ENCODE results near the gene OLIG3.

OLIG3 gene

DNA sequence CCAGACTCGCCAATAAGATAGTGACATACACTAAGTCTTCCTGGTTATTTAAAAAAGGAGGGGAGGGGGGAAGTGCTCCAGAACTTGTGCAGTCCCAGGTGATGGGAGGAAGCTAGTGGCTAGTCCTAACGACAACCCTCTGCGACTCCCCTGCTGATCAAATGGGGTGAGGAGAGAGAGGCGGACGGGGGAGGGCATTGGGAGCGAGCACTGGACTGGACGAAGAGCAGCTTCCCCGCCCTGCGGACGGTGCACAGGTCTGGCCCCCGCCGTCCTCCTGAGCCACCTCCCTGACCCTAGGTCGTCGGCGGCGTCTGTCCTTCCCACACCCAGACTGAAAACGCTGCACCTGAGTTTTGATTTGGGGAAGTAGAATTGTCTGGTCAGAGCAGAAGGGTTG, 2.2 kb upstream of the OLIG3 start:
- DNase-seq (ENCODE audit: low read depth, low spot score) = no peak

DNA sequence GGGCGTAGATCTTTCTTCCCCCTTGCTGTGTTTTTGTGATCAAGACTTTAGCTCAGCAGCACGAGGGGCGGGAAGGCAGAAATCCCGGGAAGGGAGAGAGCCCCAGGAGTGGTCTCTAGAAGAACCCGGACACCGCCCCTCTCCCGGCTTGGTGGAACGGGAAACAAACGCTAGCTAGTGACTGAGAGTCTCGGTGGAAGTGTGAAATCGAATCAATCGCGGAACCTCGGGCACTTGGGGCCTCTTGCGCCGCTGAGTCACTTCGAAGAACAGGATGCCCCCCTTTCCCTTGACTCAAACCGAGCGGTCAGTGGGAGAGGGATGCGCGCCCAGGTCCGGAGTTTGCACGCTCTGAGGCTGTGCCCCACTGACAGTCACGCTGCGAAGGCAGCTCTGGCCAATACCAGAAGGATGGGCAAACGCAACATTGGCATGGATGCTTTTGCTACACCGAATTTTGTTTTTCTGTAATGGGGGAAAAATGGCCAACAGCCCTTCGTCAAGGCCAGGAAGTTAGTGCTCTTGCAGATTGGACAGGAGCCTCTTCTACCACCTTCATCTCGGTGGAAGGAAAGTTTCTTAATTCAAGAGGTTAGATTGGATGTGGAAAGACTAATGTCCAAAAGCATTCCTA, 1.6 kb upstream of the OLIG3 start:
- no peak for DNase-seq (ENCODE audit: low read depth, low spot score)

DNA sequence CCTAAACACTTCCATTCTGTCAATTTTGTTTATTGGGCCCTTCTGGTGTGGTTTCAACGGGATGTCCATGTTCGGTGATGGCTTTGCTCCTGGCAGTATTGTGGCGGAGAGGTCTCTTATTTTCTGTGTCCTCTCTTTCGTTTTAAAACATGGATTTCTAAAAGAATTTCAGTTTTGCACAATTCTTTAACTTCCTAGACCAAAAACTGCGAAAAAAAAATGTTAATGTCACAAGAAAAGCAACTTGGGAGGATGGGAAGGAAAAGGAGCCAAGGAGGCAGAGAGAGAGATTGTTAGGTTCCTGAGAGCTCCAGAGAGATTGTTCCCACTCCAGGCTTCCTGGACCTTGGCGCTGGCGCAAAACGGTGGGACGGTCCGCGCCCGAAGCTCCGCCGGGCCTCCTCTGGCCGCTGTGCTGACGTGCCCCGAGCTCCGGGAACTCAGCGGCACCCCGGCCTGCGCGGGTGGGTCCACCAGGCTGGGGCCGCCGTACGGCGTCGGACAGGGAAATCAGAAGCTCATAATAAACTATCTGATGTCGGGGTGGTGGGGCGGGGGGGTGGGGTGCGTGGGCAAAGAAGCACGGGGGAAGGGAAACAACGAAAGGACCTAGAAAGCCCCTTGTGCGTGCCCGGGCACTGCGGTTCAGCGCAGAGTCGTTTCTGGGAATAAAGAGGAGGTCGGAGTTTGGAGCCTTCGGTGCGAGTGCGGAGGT, 951 bp upstream of the OLIG3 start:
- DNase-seq (ENCODE audit: low read depth, low spot score) = no peak

DNA sequence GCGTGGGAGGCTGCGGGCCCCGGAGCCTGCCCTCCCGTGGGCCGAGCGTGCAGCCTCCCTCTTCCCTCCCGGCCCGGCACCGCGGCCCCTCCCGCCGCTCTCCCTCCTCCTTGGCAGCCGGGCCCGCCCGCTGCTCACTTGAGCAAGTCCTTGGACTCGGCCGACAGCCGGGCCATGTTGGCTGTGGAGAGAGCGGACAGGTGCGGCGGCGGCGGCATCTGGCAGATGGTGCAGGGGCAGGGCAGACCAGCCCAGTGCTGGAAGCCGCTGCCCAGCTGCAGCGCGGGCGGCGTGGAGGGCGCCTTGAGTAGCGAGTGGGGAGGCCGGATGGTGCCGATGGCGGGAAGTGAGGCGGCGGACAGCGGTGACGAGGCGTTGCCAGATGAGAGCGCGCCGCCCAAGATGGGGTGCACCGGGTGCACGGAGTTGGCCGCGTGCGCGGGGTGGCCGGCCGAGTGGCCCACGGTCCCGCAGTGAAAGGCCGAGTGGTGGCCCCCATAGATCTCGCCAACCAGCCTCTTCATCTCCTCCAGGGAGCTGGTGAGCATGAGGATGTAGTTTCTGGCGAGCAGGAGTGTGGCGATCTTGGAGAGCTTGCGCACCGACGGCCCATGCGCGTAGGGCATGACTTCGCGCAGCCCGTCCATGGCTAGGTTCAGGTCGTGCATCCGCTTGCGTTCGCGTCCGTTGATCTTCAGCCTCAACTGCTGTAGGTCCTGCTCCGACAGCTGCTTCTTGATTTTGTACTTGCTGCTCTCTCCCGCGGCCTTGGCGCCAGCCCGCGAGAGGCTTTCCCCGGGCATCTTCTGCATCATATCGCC, 766 bp downstream of the OLIG3 start:
- DNase-seq (ENCODE audit: low read depth, low spot score) = no peak

DNA sequence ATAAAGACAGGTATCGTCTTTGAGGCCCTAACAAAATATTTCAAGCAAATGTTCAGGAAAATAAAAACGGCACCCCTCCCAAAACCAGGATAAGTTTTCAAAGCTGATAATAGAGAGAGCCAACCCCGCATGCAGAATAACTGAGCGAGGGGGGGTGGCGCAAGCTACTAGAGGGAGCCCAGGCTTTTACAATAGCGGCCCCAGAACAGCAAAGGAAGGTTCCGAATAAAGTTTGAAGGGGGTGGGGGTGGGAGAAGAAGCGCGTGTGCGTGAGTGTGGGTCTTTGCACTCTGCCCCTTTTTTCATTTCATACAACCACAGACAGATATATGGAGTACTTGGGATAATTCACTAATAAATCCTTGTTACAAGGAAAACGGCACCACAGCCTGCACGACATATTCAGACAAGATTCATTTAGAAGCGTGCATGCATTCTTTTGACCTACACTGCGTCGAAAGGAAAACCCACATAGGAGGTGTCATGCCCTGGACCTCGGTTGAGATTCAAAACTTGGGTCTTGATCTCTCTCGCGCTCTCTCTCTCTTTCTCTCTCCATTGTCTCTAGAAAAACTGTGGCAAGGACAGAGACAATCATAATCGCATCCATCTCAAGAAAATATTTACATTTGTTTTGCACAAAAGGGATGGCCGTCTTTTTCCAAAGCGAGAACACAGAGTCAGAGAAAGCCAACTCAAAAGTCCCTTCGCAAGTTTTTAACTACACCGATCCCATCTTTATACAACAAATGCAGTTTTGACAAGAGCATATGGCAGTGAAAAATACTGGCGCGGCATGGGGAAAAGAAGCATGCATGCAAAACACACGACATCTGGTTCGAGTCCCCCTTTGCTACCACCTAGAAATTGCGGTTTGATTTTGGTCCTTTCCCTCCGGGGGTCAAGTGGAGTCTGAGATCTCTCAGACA, 1.6 kb downstream of the OLIG3 start:
- no peak for DNase-seq (ENCODE audit: low read depth, low spot score)

DNA sequence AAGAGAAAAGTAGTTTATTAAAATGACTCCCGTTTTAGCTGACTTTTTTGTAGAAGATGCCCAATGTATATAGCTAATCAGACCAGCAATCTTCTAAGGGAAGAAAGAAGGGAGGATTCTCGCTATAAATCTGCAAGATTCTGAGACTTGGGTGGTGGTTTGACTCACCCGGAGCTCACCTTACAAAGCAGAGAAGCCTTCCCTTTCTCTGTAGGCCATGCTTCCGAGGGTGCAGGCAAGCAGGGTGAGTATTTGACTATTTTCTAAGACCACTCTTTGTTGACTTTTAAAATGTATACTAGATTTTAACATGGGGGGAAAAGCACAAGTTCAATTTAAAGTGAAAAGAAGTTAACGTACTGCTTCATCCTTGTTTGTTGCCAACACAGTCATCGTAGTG, 2.7 kb downstream of the OLIG3 start:
- DNase-seq (ENCODE audit: low read depth, low spot score) = no peak

DNA sequence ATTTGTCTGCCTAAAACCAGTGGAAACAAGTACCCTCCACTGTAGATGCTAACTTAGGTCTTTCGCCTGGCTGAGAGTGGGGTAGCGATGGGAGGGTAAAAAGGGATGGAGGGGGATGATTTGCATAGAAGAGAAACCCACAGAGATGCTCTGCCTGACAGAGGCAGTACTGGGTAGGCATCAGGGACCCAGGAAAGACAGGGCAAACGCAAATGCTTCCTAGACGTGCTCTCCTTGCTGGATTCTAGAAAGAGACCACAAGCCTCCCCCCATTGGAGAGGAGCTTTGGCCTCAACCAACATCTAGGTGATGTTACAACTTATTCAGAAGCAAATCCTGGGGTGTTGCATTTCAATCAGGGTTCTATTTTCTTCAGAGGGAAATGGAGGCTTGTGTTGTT, 3.2 kb downstream of the OLIG3 start:
- no peak for DNase-seq (ENCODE audit: low read depth, low spot score)

DNA sequence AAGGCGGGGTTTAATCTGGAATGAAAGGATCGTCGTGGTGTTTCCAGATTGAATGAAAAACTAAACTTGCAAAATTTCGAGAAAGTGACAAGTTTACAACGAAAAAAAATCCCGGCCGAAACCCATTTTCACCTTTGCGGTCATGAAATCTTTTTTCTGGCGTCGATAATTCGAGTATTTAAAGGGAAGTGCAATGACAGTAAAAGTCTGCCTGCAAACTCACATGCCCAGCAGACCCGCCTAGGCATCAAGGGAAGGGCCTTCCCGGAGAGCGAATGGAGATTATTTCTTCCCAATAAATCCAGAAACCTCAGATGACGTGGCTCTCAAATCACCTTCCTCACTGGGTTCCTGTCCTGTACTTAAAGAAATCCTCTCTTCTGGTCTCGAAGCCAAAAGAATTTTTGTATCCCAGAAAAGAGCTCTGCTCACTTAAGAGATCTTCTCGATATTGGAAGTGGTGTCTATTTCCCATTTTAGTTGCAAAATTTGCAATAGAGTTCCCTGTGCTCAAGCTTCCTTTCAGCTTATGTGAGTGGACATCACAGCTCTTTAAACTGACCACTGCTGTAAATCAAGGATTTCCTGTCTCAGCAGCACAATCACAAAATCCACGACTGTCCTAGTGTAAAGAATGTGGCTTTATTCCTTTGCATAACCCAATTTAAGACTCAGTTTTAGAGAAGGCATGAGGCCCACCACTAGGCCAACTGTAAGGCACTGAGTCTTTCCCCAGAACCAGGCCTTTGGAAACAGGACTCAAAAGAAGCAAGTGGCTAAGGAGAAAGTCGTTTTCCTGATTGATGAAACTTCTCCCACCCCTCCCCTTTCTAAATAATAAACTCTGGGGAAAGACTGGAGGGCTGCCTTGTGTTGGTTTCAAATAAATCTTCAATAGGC, 3.9 kb downstream of the OLIG3 start:
- no peak for DNase-seq (ENCODE audit: low read depth, low spot score)

DNA sequence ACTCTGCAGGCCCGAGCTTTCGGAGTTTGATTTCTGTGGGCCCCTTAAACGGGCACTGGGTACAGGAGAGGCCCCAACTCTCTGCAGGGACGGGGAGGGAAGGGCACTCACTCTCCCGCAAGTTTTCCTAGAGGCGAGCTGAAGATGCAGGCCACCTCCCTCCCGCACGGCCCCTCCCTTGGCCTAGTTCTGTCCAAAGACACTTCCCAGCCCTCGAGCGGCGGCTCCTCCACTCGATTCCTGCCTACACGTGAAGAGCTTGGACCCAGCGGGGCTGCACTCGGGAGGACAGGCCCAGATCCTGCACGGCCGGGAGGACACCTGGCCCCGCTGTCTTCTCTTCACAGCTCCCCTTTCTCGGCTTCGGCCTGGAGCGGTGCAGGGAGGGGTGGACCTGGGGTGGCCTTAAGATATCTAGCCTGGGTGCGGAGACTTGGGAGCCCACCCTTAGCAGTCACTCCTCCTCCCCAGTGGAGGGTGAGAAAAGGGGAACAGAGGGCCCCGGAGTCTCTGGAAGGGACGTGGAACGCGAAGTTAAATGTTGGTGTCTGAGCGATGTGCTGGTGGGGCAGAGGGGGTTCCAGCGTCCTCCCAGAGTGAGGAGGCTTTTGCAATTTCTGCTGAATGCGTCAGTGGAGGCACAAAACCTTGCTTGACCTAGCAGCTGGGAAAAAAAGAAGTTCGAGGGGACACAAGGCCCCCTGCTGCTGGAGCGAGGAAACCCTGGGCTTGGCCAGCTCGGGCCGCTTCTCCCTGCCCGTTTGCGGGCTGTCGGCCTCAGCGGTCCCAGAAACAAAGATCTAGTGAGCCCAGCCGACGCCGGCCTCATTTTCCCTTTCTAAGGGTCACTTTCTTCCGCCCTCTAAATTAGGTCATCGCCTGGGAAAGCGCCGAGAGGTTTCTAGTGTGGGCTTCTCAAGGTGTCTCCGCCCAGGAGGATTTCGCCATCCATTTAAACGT, 4.9 kb downstream of the OLIG3 start:
- DNase-seq (ENCODE audit: low read depth, low spot score) = no peak

DNA sequence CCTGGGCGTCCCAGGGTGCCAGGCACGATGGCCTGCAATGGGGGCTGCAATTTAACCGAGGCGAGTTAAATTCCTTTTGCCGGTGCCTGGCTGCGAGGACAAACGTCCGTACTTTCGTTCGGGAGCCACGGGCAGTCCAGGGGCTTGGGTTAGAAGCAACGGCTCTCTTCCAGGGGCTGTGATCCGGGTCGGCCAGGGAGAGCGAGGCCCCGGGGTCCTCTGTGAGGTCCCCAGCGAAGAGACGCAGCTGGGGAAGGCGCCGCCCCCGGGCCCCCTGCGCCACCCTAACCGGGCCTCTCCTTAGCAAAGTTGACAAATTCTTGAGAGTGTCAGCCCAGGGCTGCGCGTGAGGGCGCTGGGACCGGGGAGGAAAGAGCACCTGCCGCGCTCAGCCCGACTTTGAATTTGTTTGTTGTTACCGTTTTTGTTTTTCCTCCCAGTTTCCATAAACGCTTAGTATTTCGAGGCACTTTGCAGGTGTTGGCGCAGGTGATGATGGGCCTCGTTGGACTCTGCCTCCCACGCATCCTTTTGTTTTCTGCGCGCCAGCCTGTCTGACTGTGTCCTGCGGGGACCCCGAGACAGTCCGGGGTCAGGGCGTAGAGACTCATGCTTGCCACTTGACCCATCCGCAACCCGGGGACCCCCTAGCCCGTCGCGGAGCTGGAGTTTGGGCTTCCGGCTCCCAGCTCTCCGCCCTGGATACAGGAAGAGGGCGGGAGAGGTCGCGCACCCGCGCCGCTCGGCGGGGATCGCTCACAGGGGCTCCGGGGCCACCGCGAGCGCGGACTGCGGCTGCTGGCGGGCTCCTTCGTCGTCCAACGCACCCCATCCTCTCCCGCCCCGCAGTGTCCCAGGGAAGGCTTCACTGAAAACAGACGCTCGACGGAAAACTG, 5.8 kb downstream of the OLIG3 start:
- DNase-seq (ENCODE audit: low read depth, low spot score) = no peak

DNA sequence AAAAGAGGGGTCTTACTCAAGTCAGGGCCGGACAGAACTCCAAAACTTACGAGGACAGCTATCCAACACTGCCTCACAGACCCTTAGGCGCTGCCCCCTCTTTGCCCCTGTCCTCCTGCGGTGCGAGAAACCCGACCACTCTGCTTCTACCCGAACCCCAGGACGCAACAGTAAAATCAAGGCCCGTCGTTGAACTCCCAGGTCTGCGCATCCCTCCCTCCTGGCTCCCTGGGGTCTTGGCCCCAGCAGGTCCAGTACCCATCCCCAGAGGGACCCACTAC, 6.4 kb downstream of the OLIG3 start:
- no peak for DNase-seq (ENCODE audit: low read depth, low spot score)

DNA sequence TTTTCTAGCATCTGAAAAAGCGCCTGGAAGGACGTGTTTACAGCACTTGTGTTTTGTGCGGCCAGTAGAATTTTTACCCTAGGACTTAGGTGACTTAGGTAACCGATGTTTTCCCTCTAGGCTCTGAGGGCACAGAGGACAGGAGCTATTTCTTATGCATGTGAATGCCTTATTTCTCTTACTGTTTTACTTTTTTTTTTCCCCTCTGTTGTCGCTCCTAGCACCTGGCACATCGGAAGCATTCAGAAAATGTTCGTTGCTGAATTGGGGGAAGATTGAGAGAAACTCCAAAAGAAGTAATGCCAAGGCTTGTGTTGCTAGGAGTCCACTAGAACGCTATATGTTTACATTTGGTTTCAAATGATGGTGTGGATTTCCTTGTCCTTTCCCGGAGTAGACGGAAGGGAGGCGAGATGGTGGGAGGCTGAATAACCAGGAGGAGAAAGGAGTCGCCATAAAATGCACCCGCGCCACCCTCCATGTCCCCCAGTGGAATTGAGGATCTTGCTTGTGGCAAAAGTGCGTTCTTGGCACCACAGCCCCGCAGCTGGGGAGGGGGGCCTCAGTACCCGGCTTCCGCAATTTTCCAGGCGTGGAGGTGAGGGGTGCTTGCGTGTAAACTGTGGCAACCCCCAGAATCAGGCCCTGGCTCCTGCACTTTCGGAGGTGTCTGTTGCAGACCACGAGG, 6.9 kb downstream of the OLIG3 start:
- no peak for DNase-seq (ENCODE audit: low read depth, low spot score)

DNA sequence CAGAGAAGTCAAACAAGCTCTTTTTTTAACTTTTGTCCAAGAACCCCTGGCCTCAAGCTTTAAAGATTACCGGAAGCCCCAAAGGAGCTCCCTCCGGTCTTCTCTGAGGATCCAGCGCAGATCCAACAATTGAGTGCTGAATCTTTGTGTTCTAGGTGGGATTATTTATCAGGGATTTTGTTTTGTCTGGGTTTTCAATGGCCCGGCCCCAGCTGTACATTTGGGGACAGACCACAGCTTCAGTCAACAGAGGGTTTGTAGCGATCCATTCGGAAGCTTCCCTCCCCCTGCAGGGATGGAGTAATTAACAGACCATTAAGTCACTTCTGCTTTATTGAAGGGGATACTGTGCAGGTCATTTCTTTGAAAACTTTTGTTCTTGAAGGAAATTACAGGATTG, 7.8 kb downstream of the OLIG3 start:
- DNase-seq (ENCODE audit: low read depth, low spot score) = no peak

DNA sequence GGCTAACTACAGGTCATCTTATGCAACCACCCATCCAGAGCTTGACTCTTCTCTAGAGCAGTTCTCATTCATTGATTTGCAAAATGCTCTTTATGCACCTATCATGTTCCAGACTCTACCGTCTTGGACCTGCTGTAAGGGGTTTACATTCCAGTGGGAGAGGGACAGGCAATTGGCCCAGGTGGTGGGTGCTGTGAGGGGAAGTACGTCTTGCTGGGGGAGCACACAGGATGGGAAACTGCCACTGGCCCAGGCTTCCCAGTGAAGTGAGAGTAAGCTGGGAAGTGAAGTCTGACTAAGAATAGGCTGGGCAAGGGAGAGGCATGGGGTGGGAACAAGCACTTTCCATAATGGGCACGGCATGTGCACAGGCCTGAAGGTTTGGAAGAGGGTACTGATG, 13.8 kb downstream of the OLIG3 start:
- DNase-seq (ENCODE audit: low read depth, low spot score) = no peak

DNA sequence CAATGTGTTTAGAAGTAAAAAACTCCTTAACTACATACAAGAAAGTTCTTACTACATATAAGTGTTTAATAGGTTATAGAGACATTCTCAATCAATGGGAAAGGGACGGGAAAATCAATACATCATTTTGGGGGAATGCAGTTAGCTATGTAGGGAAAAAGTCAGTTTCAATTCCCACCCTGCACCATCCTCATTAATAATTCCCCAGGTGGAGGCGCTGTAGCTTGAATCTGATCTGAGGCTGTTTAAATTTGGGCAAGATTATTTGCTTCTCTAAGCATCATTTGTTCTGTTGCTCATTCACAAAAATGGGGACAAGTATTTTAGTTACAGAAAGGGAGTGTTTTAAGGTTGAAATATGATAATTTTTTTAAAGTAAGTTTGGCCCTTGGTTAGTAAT, 19.1 kb downstream of the OLIG3 start:
- no peak for DNase-seq (ENCODE audit: low read depth, low spot score)

DNA sequence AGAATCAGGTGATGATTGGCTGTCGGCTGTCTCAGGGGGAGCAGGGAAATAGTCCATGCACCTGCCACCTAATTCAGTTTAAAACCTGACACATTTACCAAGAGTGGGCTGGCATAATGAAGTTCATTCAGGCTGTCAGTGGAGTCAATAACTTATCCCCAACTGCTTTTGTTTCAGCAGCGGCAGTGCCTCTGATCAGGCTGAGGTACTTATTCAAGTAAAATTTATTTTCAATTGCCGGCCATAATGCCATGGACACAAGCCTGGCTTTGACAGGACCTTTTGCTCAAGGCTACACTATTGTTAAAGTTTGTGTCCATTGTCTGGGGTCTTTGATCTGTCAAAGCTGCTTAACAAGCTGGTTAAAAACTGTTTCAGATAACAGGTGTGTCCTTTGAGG, 20.6 kb downstream of the OLIG3 start:
- no peak for DNase-seq (ENCODE audit: low read depth, low spot score)

DNA sequence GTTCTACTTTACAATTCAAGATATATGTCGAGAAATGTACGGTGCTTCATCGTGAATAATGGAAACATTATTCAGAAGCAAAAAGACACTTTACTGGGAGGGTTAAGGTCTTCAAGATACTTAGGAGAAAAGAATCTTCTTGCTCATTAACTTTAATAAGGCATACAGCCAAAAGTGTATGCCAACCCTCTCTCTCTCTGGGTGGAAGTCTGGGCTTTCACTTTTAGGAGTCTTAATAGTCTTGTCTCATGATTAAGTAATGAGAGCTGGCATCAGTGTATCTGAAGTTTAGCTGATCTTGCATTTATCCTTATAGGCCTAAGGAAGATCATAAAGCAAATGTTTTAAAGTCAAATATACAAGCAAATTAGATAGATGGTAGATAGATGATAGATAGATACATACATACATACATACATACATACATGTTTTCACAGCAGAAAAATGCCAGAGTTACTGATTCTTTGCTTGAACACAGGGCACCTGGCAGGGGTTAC, 21.5 kb downstream of the OLIG3 start:
- DNase-seq (ENCODE audit: low read depth, low spot score) = no peak

DNA sequence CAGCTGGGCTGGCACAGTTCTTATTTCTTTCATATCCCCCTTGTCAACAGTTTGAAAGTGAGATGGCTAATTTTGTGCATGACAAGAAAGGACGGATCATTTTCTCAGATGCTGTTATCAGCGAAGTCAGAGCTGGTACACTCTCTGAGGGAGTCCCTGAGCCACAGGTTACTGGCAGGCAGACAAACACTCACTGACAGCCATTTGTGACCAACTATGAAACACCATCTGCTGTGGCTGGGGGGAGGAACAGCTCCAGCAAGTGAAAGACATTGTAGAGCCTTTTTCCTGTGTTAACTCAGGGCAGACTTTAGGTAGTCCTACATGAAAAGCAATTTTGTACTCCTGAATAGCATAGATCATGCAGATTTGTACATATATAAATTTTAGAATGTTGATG, 22.2 kb downstream of the OLIG3 start:
- no peak for DNase-seq (ENCODE audit: low read depth, low spot score)

All from astrocyte of the hippocampus (primary cell).